Fibroblast of skin of abdomen (primary cell): ENCODE results near the gene MAP9. TPM values are rescaled to one million over a fixed set of nuclear protein-coding genes. Genes with fewer than 3 reads are reported as not detected.
A peak's percentile ranks its signal among the peaks of the same experiment; 100 is the strongest.
"Not testable (repeated sequence)": the region's sequence is repeated elsewhere in the genome, so short reads cannot be mapped to it uniquely, and the experiment has no call there.

ENCODE experiments used
- DNase-seq: peaks from one replicate; pipeline ENCODE4 v3.0.0-alpha.2; 2013
- polyA plus RNA-seq, 2 experiments: library from polyadenylated mRNA; unstranded; fragments of 120-200 nt; gene quantifications; one replicate each; pipeline ENCODE4 v1.2.1, GENCODE V29; 2013; ENCODE audit not compliant: insufficient read length in 2 of 2

MAP9 gene
- polyA plus RNA-seq (2013, experiment 1 of 2; ENCODE audit: insufficient read length): 8.0 TPM
- 7.2 TPM for polyA plus RNA-seq (2013, experiment 2 of 2; ENCODE audit: insufficient read length)

- peak; percentile 97 for DNase-seq
Measured at GRCh38 chr4:155376387-155377268, at the start of gene MAP9. MAP9 (minus strand) TSS chr4:155376965; CDS start chr4:155375850, 1,115 bp downstream.

GRCh38 chr4:155424778-155425177 lies 48.0 kb upstream of the MAP9 start:
- not testable (repeated sequence) for DNase-seq

- DNase-seq: no peak
Measured at GRCh38 chr4:155423671-155424070, 46.9 kb upstream of the MAP9 start.

GRCh38 chr4:155419266-155419665 lies 42.5 kb upstream of the MAP9 start:
- DNase-seq: peak; percentile 24

- no peak for DNase-seq
Measured at GRCh38 chr4:155415662-155416061, 38.9 kb upstream of the MAP9 start.

GRCh38 chr4:155413451-155413850 lies 36.7 kb upstream of the MAP9 start:
- no peak for DNase-seq

GRCh38 chr4:155411546-155411945 lies 34.8 kb upstream of the MAP9 start:
- peak; percentile 35 for DNase-seq

GRCh38 chr4:155408796-155409195 lies 32.0 kb upstream of the MAP9 start:
- DNase-seq: no peak

- peak; percentile 48 for DNase-seq
Measured at GRCh38 chr4:155407480-155407879, 30.7 kb upstream of the MAP9 start.

- DNase-seq: peak; percentile 17
Measured at GRCh38 chr4:155405059-155405458, 28.3 kb upstream of the MAP9 start.

- DNase-seq: peak; percentile 63
Measured at GRCh38 chr4:155403886-155404285, 27.1 kb upstream of the MAP9 start.

GRCh38 chr4:155402941-155403340 lies 26.2 kb upstream of the MAP9 start:
- DNase-seq: no peak

GRCh38 chr4:155400893-155401292 lies 24.1 kb upstream of the MAP9 start:
- DNase-seq: no peak

GRCh38 chr4:155399974-155400697 lies 23.4 kb upstream of the MAP9 start:
- DNase-seq: no peak

- peak; percentile 83 for DNase-seq
Measured at GRCh38 chr4:155392481-155393184, 15.9 kb upstream of the MAP9 start.

GRCh38 chr4:155391932-155392331 lies 15.2 kb upstream of the MAP9 start:
- DNase-seq: no peak

GRCh38 chr4:155388162-155388561 lies 11.4 kb upstream of the MAP9 start:
- no peak for DNase-seq

GRCh38 chr4:155383541-155383940 lies 6.8 kb upstream of the MAP9 start:
- no peak for DNase-seq

GRCh38 chr4:155377276-155377675 lies 511 bp upstream of the MAP9 start:
- no peak for DNase-seq

GRCh38 chr4:155371432-155372043 lies 5.2 kb downstream of the MAP9 start:
- DNase-seq: peak; percentile 18

GRCh38 chr4:155367608-155368007 lies 9.2 kb downstream of the MAP9 start:
- no peak for DNase-seq

GRCh38 chr4:155353923-155354540 lies 22.7 kb downstream of the MAP9 start:
- DNase-seq: peak; percentile 44
